ENCODE measurements around the gene MRTFB. TPM values are rescaled to one million over a fixed set of nuclear protein-coding genes. Genes with fewer than 3 reads are reported as not detected.
A peak's percentile ranks its signal among the peaks of the same experiment; 100 is the strongest.

Gene MRTFB
- total and polyA plus RNA-seq, 2 of the 13 experiments (the other 11 are each of a cell fraction or from before 2014, with no cell fraction given): 11.4 to 14.0 TPM

GRCh38 chr16:14063618-14064581 lies 7.2 kb upstream of the MRTFB start:
- no peak for DNase-seq (ENCODE audit: low spot score)
- in situ Hi-C loops (cut with HindIII; ENCODE audit: extremely low pct_ligation_motif_present, low pct_unique_long_range_greater_than_20kb): no loop called here
- WGBS (ENCODE audit: low lambda C conversion rate): 25% methylated on average over 6 of the region's 6 CpGs
- Histone ChIP-seq H3K36me3 (replicated peaks in 1 of 2; ENCODE audit: control insufficient read depth in 1 of 2, insufficient read depth in 2 of 2, low read length in 2 of 2) (no peaks in the 10 kb centered on the region), H2AFZ (ENCODE audit: low read length) (no peak overlapping the region), H3K9me3 (ENCODE audit: low read length) (no peaks in the 10 kb centered on the region), H3K4me3 (replicated peaks in 1 of 3; ENCODE audit: insufficient read depth in 1 of 3, low read depth in 2 of 3, low read length in 3 of 3) (no peak overlapping the region), H3K9ac (ENCODE audit: insufficient read depth, low read depth, low read length) (no peak overlapping the region), H3K4me2 (ENCODE audit: low read depth, low read length) (no peak overlapping the region), H3K79me2 (ENCODE audit: insufficient read depth, low read length) (no peaks in the 10 kb centered on the region), H3K27ac (ENCODE audit: extremely low read length, insufficient read depth, low read length) (no peak overlapping the region), H3K27me3 (ENCODE audit: control insufficient read depth in 1 of 2, insufficient read depth in 2 of 2, low read length in 2 of 2) (peaks cover 0 to 3% of the 10 kb centered on the region in 2 experiments; a peak in 1 of 5 replicates), H4K20me1 (ENCODE audit: insufficient read depth, low read length) (no peaks in the 10 kb centered on the region), H3K4me1 (ENCODE audit: insufficient read depth, low read length) (peaks cover 14% of the 10 kb centered on the region)
- ATAC-seq: no peak
- no peak for FAIRE-seq
- TF ChIP-seq, protein P1, sequence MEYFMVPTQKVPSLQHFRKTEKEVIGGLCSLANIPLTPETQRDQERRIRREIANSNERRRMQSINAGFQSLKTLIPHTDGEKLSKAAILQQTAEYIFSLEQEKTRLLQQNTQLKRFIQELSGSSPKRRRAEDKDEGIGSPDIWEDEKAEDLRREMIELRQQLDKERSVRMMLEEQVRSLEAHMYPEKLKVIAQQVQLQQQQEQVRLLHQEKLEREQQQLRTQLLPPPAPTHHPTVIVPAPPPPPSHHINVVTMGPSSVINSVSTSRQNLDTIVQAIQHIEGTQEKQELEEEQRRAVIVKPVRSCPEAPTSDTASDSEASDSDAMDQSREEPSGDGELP (IDR thresholded peaks at IDR 0.05; ENCODE audit: borderline replicate concordance, low read depth): no peak
- TF ChIP-seq MAFF (IDR thresholded peaks at IDR 0.05; ENCODE audit: low read depth, low read length) (peak; percentile 67; the same call in 1 of the 2 replicates), MAFK (conservative IDR thresholded peaks at IDR 0.05 in 1 of 2, IDR thresholded peaks at IDR 0.05 in 1 of 2; ENCODE audit: low read length in 2 of 2) (peak; percentile 50 to 74), ZMYM3 (CRISPR knock-in tag; IDR thresholded peaks at IDR 0.05) (peak; percentile 73; the same call in 1 of the 2 replicates)
- POLR2A ChIA-PET: no interaction called here
- no TSS peak for BruUV-seq (replicated peaks)
- CTCF ChIA-PET (ENCODE audit: low intra/inter-chr PET ratio, low total read pairs): no interaction called here
- intact Hi-C loops (cut with micrococcal nuclease; ENCODE audit: unreplicated experiment): no loop called here

GRCh38 chr16:14069818-14070217 lies 1.3 kb upstream of the MRTFB start:
- Histone ChIP-seq H3K4me2 (ENCODE audit: low read depth, low read length) (peak overlapping the region; percentile 99), H3K9me3 (ENCODE audit: low read length) (no peaks in the 10 kb centered on the region), H2AFZ (ENCODE audit: low read length) (peak overlapping the region; percentile 97), H3K4me1 (ENCODE audit: insufficient read depth, low read length) (peaks cover 43% of the 10 kb centered on the region), H3K36me3 (replicated peaks in 1 of 2; ENCODE audit: control insufficient read depth in 1 of 2, insufficient read depth in 2 of 2, low read length in 2 of 2) (no peaks in the 10 kb centered on the region), H3K9ac (ENCODE audit: insufficient read depth, low read depth, low read length) (peak overlapping the region; percentile 82), H3K27me3 (ENCODE audit: control insufficient read depth in 1 of 2, insufficient read depth in 2 of 2, low read length in 2 of 2) (peaks cover 0 to 2% of the 10 kb centered on the region in 2 experiments; a peak in 2 of 5 replicates), H4K20me1 (ENCODE audit: insufficient read depth, low read length) (no peaks in the 10 kb centered on the region), H3K79me2 (ENCODE audit: insufficient read depth, low read length) (peaks cover 24% of the 10 kb centered on the region), H3K27ac (ENCODE audit: extremely low read length, insufficient read depth, low read length) (no peak overlapping the region), H3K4me3 (replicated peaks in 1 of 3; ENCODE audit: insufficient read depth in 1 of 3, low read depth in 2 of 3, low read length in 3 of 3) (peak overlapping the region; percentile 85 to 97 (median 93))
- CTCF ChIA-PET (ENCODE audit: low intra/inter-chr PET ratio, low total read pairs): no interaction called here
- DNase-seq (ENCODE audit: low spot score): no peak
- peak; percentile 46 for ATAC-seq
- no peak for FAIRE-seq
- POLR2A ChIA-PET: interaction anchor here (0.6 to 1.2 kb wide), 7 partner anchors 8 to 336 kb away, joined by 3 to 5 read pairs (median 3); partner anchors contain the start of gene ERCC4
- WGBS (ENCODE audit: low lambda C conversion rate): 10% methylated on average over 4 of the region's 4 CpGs
- no TSS peak for BruUV-seq (replicated peaks)
- in situ Hi-C loops (cut with HindIII; ENCODE audit: extremely low pct_ligation_motif_present, low pct_unique_long_range_greater_than_20kb): no loop called here
- intact Hi-C loops (cut with micrococcal nuclease; ENCODE audit: unreplicated experiment): loop anchor here (5.0 to 10.0 kb wide), 3 partner anchors 135 to 215 kb away; no protein-coding TSS in a partner anchor
- TF ChIP-seq HDAC1 (CRISPR knock-in tag; IDR thresholded peaks at IDR 0.05): 0 out of 2 replicates have a peak, but pooled peaks have one; percentile 17
- no peak for TF ChIP-seq ZBTB7A (CRISPR knock-in tag; IDR thresholded peaks at IDR 0.05)
- TF ChIP-seq ARID4A (CRISPR knock-in tag; IDR thresholded peaks at IDR 0.05; ENCODE audit: borderline replicate concordance): no peak
- 0 out of 2 replicates have a peak, but pooled peaks have one; percentile 32 for TF ChIP-seq GLI4 (CRISPR knock-in tag; IDR thresholded peaks at IDR 0.05; ENCODE audit: borderline replicate concordance)

Data from HepG2 (cell line).